ENCODE data around the gene PBX3. TPM values are rescaled to one million over a fixed set of nuclear protein-coding genes. Genes with fewer than 3 reads are reported as not detected.

The PBX3 gene
- total and polyA plus RNA-seq, 2 donors (not counting 1 experiment from before 2014, with no cell fraction given), result 35.8 to 51.8 TPM

GRCh38 chr9:125929846-125930245, 182.7 kb downstream of the PBX3 start:
- no peak overlapping the region for H2AFZ ChIP-seq (ENCODE audit: low read length)
- peaks cover 4% of the 10 kb centered on the region for H3K4me1 ChIP-seq (ENCODE audit: control insufficient read depth, extremely low read depth, insufficient read depth, low read length)
- DNase-seq (ENCODE audit: low read depth in 2 of 2), result peak in 1 of 2 donors; percentile 66
- H3K27me3 ChIP-seq (ENCODE audit: control insufficient read depth, insufficient read depth, low read length), result no peaks in the 10 kb centered on the region
- H3K36me3 ChIP-seq (ENCODE audit: control insufficient read depth, insufficient read depth, low read length), result no peaks in the 10 kb centered on the region
- no peaks in the 10 kb centered on the region for H4K20me1 ChIP-seq (ENCODE audit: control insufficient read depth, extremely low read depth, insufficient read depth, low read length)
- no peak overlapping the region for H3K4me3 ChIP-seq (replicated peaks in 1 of 4; ENCODE audit: control extremely low read depth in 1 of 4, insufficient read depth in 1 of 4, low read depth in 3 of 4, low read length in 4 of 4)
- TF ChIP-seq CTCF (conservative IDR thresholded peaks at IDR 0.05 in 1 of 2, IDR thresholded peaks at IDR 0.05 in 1 of 2; ENCODE audit: low read depth in 1 of 2, low read length in 2 of 2), result no peak
- TF ChIP-seq EZH2 (IDR thresholded peaks at IDR 0.05; ENCODE audit: low read length, missing control alignments), result no peak
- H3K79me2 ChIP-seq (ENCODE audit: control insufficient read depth, insufficient read depth, low read length), result peaks cover 3% of the 10 kb centered on the region
- no peak overlapping the region for H3K4me2 ChIP-seq (ENCODE audit: extremely low read depth, insufficient read depth, low read length)
- H3K27ac ChIP-seq (ENCODE audit: insufficient read depth, low read length), result no peak overlapping the region
- H3K9ac ChIP-seq (ENCODE audit: insufficient read depth, low read length), result no peak overlapping the region
- H3K9me3 ChIP-seq (ENCODE audit: control insufficient read depth, insufficient read depth, low read depth, low read length), result no peaks in the 10 kb centered on the region

- Histone ChIP-seq H3K27me3 (ENCODE audit: control insufficient read depth, insufficient read depth, low read length) (no peaks in the 10 kb centered on the region), H4K20me1 (ENCODE audit: control insufficient read depth, extremely low read depth, insufficient read depth, low read length) (no peaks in the 10 kb centered on the region), H3K4me3 (replicated peaks in 1 of 4; ENCODE audit: control extremely low read depth in 1 of 4, insufficient read depth in 1 of 4, low read depth in 3 of 4, low read length in 4 of 4) (no peak overlapping the region), H3K4me1 (ENCODE audit: control insufficient read depth, extremely low read depth, insufficient read depth, low read length) (peaks cover 4% of the 10 kb centered on the region), H2AFZ (ENCODE audit: low read length) (no peak overlapping the region), H3K9ac (ENCODE audit: insufficient read depth, low read length) (no peak overlapping the region), H3K36me3 (ENCODE audit: control insufficient read depth, insufficient read depth, low read length) (no peaks in the 10 kb centered on the region), H3K27ac (ENCODE audit: insufficient read depth, low read length) (no peak overlapping the region), H3K9me3 (ENCODE audit: control insufficient read depth, insufficient read depth, low read depth, low read length) (no peaks in the 10 kb centered on the region), H3K4me2 (ENCODE audit: extremely low read depth, insufficient read depth, low read length) (no peak overlapping the region), H3K79me2 (ENCODE audit: control insufficient read depth, insufficient read depth, low read length) (peaks cover 3% of the 10 kb centered on the region)
- TF ChIP-seq EZH2 (IDR thresholded peaks at IDR 0.05; ENCODE audit: low read length, missing control alignments), result no peak
- no peak for TF ChIP-seq CTCF (conservative IDR thresholded peaks at IDR 0.05 in 1 of 2, IDR thresholded peaks at IDR 0.05 in 1 of 2; ENCODE audit: low read depth in 1 of 2, low read length in 2 of 2)
- no peak for DNase-seq (ENCODE audit: low read depth in 2 of 2)
Measured at GRCh38 chr9:125931211-125931610, 184.0 kb downstream of the PBX3 start.

GRCh38 chr9:125932012-125932411, 184.8 kb downstream of the PBX3 start:
- H2AFZ ChIP-seq (ENCODE audit: low read length), result no peak overlapping the region
- no peak overlapping the region for H3K4me3 ChIP-seq (replicated peaks in 1 of 4; ENCODE audit: control extremely low read depth in 1 of 4, insufficient read depth in 1 of 4, low read depth in 3 of 4, low read length in 4 of 4)
- no peaks in the 10 kb centered on the region for H4K20me1 ChIP-seq (ENCODE audit: control insufficient read depth, extremely low read depth, insufficient read depth, low read length)
- peak overlapping the region; percentile 56 for H3K4me2 ChIP-seq (ENCODE audit: extremely low read depth, insufficient read depth, low read length)
- no peaks in the 10 kb centered on the region for H3K9me3 ChIP-seq (ENCODE audit: control insufficient read depth, insufficient read depth, low read depth, low read length)
- no peaks in the 10 kb centered on the region for H3K36me3 ChIP-seq (ENCODE audit: control insufficient read depth, insufficient read depth, low read length)
- H3K9ac ChIP-seq (ENCODE audit: insufficient read depth, low read length), result no peak overlapping the region
- peaks cover 3% of the 10 kb centered on the region for H3K79me2 ChIP-seq (ENCODE audit: control insufficient read depth, insufficient read depth, low read length)
- TF ChIP-seq EZH2 (IDR thresholded peaks at IDR 0.05; ENCODE audit: low read length, missing control alignments) (no peak), CTCF (conservative IDR thresholded peaks at IDR 0.05 in 1 of 2, IDR thresholded peaks at IDR 0.05 in 1 of 2; ENCODE audit: low read depth in 1 of 2, low read length in 2 of 2) (no peak)
- DNase-seq (ENCODE audit: low read depth in 2 of 2), result peak; percentile 97 to 99
- H3K4me1 ChIP-seq (ENCODE audit: control insufficient read depth, extremely low read depth, insufficient read depth, low read length), result peaks cover 4% of the 10 kb centered on the region
- no peaks in the 10 kb centered on the region for H3K27me3 ChIP-seq (ENCODE audit: control insufficient read depth, insufficient read depth, low read length)
- peak overlapping the region; percentile 59 for H3K27ac ChIP-seq (ENCODE audit: insufficient read depth, low read length)
